A549 (cell line): ENCODE results near the gene HBA1.

Experiments
- CTCF ChIP-seq: fragments of >200 bp; sonication (Bioruptor Twin); formaldehyde crosslinking; IDR thresholded peaks from 3 replicates; pipeline ENCODE4 v1.5.1; 2016
- ELK1 ChIP-seq: fragments of 150-350 bp; IDR thresholded peaks from 2 replicates; pipeline ENCODE4 v1.6.1; 2014; ENCODE audit warnings: low read depth, mild to moderate bottlenecking, low read length
- HOXB13 ChIP-seq: fragments of 250-450 bp; sonication (Bioruptor Pico); IDR thresholded peaks from 2 replicates; pipeline ENCODE4 v1.5.0; 2020; ENCODE audit warnings: low read depth, mild to moderate bottlenecking, moderate library complexity
- MAX ChIP-seq: IDR thresholded peaks from 2 replicates; pipeline ENCODE4 v1.6.1; 2012

- TF ChIP-seq ELK1 (no peak), CTCF (no peak), MAX (no peak), HOXB13 (CRISPR knock-in tag) (no peak)
Observed at GRCh38 chr16:133716-134115, 42.8 kb upstream of the HBA1 start.
